ENCODE data around the gene ZFP1.

GRCh38 chr16:75216576-75216975 lies 68.3 kb downstream of the ZFP1 start:
- TF ChIP-seq CTCF (conservative IDR thresholded peaks at IDR 0.05; ENCODE audit: low read depth, low read length) (no peak), EZH2 (IDR thresholded peaks at IDR 0.05; ENCODE audit: borderline replicate concordance, low read depth, low read length, poor library complexity, severe bottlenecking) (no peak)

Measured in A673 (cell line).